ENCODE data around the gene MADCAM1.

DNA sequence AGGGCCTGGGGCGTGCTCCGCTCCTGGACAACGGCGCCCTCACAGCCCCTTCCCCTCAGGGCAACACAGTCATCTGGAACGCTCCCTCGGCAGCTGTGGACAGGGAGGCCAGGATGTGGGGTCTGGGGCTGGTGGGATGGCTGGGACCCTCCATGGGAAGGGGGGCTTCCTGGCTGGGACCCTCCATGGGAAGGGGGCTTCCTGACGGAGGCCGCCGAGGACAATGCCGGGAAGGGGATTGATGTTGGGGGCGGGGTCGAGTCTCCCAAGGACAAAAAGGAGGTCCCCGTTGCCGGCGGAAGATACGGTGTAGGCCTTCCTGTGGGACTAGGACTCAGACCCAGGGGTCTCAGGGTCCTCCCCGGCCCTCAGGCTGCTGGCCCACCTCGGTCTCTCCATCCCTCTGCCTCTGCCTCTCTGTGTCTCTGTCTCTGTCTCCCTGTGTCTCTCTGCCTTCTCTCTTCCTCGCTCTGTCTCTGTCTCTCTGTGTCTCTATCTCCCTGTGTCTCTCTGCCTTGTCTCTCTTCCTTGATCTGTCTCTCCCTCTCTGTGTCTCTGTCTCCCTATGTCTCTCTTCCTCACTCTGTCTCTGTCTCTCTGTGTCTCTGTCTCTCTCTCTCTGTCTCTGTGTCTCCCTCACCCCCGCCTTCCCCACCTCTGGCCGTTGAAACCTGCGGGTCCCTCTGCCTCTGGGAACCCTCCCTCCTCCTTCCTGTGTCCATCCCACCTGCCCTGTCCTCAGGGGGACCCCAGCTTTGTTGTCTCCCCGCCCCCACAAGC is 2.7 kb upstream of the MADCAM1 start:
- TF ChIP-seq, protein P1, sequence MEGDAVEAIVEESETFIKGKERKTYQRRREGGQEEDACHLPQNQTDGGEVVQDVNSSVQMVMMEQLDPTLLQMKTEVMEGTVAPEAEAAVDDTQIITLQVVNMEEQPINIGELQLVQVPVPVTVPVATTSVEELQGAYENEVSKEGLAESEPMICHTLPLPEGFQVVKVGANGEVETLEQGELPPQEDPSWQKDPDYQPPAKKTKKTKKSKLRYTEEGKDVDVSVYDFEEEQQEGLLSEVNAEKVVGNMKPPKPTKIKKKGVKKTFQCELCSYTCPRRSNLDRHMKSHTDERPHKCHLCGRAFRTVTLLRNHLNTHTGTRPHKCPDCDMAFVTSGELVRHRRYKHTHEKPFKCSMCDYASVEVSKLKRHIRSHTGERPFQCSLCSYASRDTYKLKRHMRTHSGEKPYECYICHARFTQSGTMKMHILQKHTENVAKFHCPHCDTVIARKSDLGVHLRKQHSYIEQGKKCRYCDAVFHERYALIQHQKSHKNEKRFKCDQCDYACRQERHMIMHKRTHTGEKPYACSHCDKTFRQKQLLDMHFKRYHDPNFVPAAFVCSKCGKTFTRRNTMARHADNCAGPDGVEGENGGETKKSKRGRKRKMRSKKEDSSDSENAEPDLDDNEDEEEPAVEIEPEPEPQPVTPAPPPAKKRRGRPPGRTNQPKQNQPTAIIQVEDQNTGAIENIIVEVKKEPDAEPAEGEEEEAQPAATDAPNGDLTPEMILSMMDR (IDR thresholded peaks at IDR 0.05) = no peak
- no peak for TF ChIP-seq EP300 (IDR thresholded peaks at IDR 0.05)
- TF ChIP-seq POLR2A (IDR thresholded peaks at IDR 0.05) = no peak
- no peak for TF ChIP-seq POLR2AphosphoS5 (IDR thresholded peaks at IDR 0.05)
